K562 (cell line): ENCODE results near the gene HOXB3. TPM values are rescaled to one million over a fixed set of nuclear protein-coding genes. Genes with fewer than 3 reads are reported as not detected.

ENCODE experiments used
- BDP1 ChIP-seq: IDR thresholded peaks from 3 replicates; pipeline ENCODE4 v1.6.1; 2011; ENCODE audit not compliant: insufficient read length, insufficient read depth
- HDAC2 ChIP-seq: fragments of 450-650 bp; IDR thresholded peaks from 2 replicates; pipeline ENCODE4 v1.6.1; 2016; ENCODE audit warnings: mild to moderate bottlenecking
- HNRNPUL1 ChIP-seq: fragments of 200-400 bp; formaldehyde crosslinking; IDR thresholded peaks from 2 replicates; pipeline ENCODE4 v1.6.1; 2017; ENCODE audit warnings: low read length
- HSF4 ChIP-seq: fragments of 250-450 bp; sonication (Bioruptor Pico); IDR thresholded peaks from 2 replicates; pipeline ENCODE4 v2.1.2; 2022; ENCODE audit warnings: mild to moderate bottlenecking, moderate library complexity, borderline replicate concordance
- ILK ChIP-seq: fragments of 450-650 bp; IDR thresholded peaks from 2 replicates; pipeline ENCODE4 v1.6.1; 2016; ENCODE audit warnings: missing genetic modification characterization, low read depth, mild to moderate bottlenecking, missing compliant biosample characterization, moderate library complexity, borderline replicate concordance
- KAT8 ChIP-seq: fragments of 450-650 bp; IDR thresholded peaks from 2 replicates; pipeline ENCODE4 v1.6.1; 2016; ENCODE audit warnings: low read depth, mild to moderate bottlenecking
- MECOM ChIP-seq: fragments of 250-450 bp; sonication (Bioruptor Pico); IDR thresholded peaks from 2 replicates; pipeline ENCODE4 v1.8.0; 2022; ENCODE audit warnings: inconsistent platforms
- NFE2 ChIP-seq: IDR thresholded peaks from 2 replicates; pipeline ENCODE4 v1.6.1; 2014; ENCODE audit warnings: antibody characterized with exemption, low read depth
- NFYB ChIP-seq: IDR thresholded peaks from 2 replicates; pipeline ENCODE4 v1.6.1; 2011; ENCODE audit warnings: mild to moderate bottlenecking, moderate library complexity; ENCODE audit not compliant: insufficient read length; ENCODE audit errors: extremely low read depth
- NR4A1 ChIP-seq, 2 experiments: fragments of 250-450 bp in 1 of 2; fragments of 450-650 bp in 1 of 2; sonication (Bioruptor Pico) in 1 of 2; IDR thresholded peaks; 2 replicates each; pipeline versions ENCODE4 v1.4.0 to v1.6.1; 2016 to 2020; ENCODE audit warnings: mild to moderate bottlenecking in 2 of 2, missing compliant biosample characterization in 1 of 2, missing genetic modification characterization in 1 of 2, moderate library complexity in 1 of 2
- PHF8 ChIP-seq: fragments of 200-600 bp; sonication (generic); IDR thresholded peaks from 2 replicates; pipeline ENCODE4 v1.6.1; 2012; ENCODE audit warnings: mixed run types, mild to moderate bottlenecking, inconsistent platforms, low read length, moderate library complexity, borderline replicate concordance
- POLR2G ChIP-seq: fragments of 200-400 bp; formaldehyde crosslinking; IDR thresholded peaks from 2 replicates; pipeline ENCODE4 v1.6.1; 2017; ENCODE audit warnings: low read depth, mild to moderate bottlenecking, antibody characterized with exemption, low read length, moderate library complexity
- RFX5 ChIP-seq: IDR thresholded peaks from 2 replicates; pipeline ENCODE4 v1.6.1; 2011; ENCODE audit warnings: low read depth, mild to moderate bottlenecking, improper control_type of control experiment, low read length
- SPI1 ChIP-seq: IDR thresholded peaks from 2 replicates; pipeline ENCODE4 v1.6.1; 2011; ENCODE audit warnings: low read depth, low read length, control low read depth, borderline replicate concordance
- SRSF9 ChIP-seq: fragments of 200-400 bp; formaldehyde crosslinking; IDR thresholded peaks from 2 replicates; pipeline ENCODE4 v1.6.1; 2017; ENCODE audit warnings: low read depth, low read length, borderline replicate concordance
- ZBTB17 ChIP-seq: fragments of 450-650 bp; formaldehyde crosslinking; IDR thresholded peaks from 2 replicates; pipeline ENCODE4 v1.4.0; 2020; ENCODE audit warnings: mild to moderate bottlenecking
- ZFP1 ChIP-seq: fragments of 450-650 bp; formaldehyde crosslinking; IDR thresholded peaks from 2 replicates; pipeline ENCODE4 v1.4.0; 2020; ENCODE audit warnings: mild to moderate bottlenecking, mixed read lengths
- ZNF165 ChIP-seq: fragments of 250-450 bp; sonication (Bioruptor Pico); IDR thresholded peaks from 2 replicates; pipeline ENCODE4 v1.4.0; 2020; ENCODE audit warnings: borderline replicate concordance
- ZNF79 ChIP-seq: fragments of 250-450 bp; sonication (Bioruptor Pico); IDR thresholded peaks from 2 replicates; pipeline ENCODE4 v1.4.0; 2020; ENCODE audit warnings: low read depth, mild to moderate bottlenecking, moderate library complexity
- polyA plus RNA-seq, 8 experiments: library from polyadenylated mRNA; depleted of rRNA in 4 of 8; stranded (reverse) in 5 of 8; unstranded in 3 of 8; fragments of >200 nt; fragmentation: Nextera tagmentation in 2 of 8; fragmentation: Illumina TruSeq in 1 of 8; extraction: Ambion mirVana in 2 of 8; extraction: Trizol in 1 of 8; gene quantifications; 2 replicates each; pipeline versions ENCODE4 v1.2.1 to v1.2.3, GENCODE V29; 2011 to 2014; ENCODE audit warnings: inconsistent platforms in 1 of 8, missing spikeins in 1 of 8
- total RNA-seq, 7 experiments: library from RNA; depleted of rRNA in 6 of 7; stranded (reverse); fragments of >200 nt in 6 of 7; fragmentation: Illumina TruSeq in 2 of 7; extraction: Trizol in 2 of 7; gene quantifications; 2 replicates each; pipeline versions ENCODE4 v1.2.1 to v1.2.3, GENCODE V29; 2011 to 2021; ENCODE audit warnings: low replicate concordance in 1 of 7
- TF ChIP-seq, protein P1 (sequence below): fragments of 450-650 bp; formaldehyde crosslinking; IDR thresholded peaks from 2 replicates; pipeline ENCODE4 v1.4.0; 2020; ENCODE audit warnings: mild to moderate bottlenecking, moderate library complexity
- TF ChIP-seq, protein P2 (sequence below): fragments of 450-650 bp; IDR thresholded peaks from 2 replicates; pipeline ENCODE4 v1.7.1; 2018; ENCODE audit warnings: mild to moderate bottlenecking, low read depth; ENCODE audit not compliant: partially characterized antibody

The HOXB3 gene
- total and polyA plus RNA-seq, 9 of the 15 experiments (the other 6 are each of a cell fraction or from before 2014, with no cell fraction given), result 2.4 to 41.3 (median 20.2) TPM

DNA sequence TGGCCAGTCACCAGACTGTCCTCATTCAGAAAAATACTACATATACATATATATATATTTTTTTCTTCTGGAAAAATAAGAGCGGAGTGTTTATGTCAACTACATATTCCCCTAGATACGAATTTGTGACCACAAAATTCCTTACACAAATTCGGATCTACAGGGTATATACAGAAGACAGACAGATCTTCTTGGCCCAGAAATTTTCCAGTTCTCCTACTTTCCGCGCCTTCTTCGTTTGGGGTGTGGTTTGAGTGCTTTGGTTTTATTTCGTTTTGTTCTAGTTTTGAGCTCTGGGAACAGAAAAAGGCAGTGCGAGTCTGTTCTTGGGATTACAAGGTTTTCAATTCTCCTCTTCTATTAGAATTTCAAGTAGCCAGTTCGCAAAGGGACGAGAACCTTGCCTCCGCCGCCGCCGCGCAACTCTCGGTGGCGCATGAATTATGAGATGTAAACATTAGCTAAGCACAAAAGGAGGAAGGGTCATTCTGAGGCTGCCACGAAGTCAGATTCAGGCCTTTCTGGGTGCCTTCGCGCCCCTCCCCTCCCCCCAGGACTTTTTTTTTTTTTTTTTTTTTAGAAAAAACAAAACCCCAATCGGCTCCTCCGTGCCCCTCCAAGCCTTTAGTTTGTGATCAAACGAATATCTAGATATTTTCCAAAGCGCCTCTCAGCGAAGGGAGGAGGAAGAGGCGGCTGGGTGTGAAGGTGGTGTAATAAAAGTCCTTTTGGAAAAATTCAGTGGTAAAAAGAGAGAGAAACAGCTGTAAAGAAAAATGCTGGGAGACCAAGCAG lies 10.1 kb downstream of the HOXB3 start (continued):
- TF ChIP-seq NFYB (no peak), MECOM (no peak), RFX5 (no peak), SRSF9 (no peak), POLR2G (peak; percentile 56), NR4A1 (CRISPR knock-in tag; IDR thresholded peaks at IDR 0.05) (no peak), NR4A1 (tag; IDR thresholded peaks at IDR 0.05) (no peak), HDAC2 (no peak), NFE2 (no peak), ZFP1 (CRISPR knock-in tag) (no peak), BDP1 (no peak), ZNF165 (CRISPR knock-in tag) (no peak), HSF4 (CRISPR knock-in tag) (no peak), PHF8 (peak; percentile 24; the same call in 1 of the 2 replicates), KAT8 (no peak), HNRNPUL1 (no peak), SPI1 (peak; percentile 58; the same call in 1 of the 2 replicates), ILK (tag) (no peak), ZBTB17 (CRISPR knock-in tag) (0 out of 2 replicates have a peak, but pooled peaks have one; percentile 29), ZNF79 (CRISPR knock-in tag) (no peak)
- TF ChIP-seq, protein P1, sequence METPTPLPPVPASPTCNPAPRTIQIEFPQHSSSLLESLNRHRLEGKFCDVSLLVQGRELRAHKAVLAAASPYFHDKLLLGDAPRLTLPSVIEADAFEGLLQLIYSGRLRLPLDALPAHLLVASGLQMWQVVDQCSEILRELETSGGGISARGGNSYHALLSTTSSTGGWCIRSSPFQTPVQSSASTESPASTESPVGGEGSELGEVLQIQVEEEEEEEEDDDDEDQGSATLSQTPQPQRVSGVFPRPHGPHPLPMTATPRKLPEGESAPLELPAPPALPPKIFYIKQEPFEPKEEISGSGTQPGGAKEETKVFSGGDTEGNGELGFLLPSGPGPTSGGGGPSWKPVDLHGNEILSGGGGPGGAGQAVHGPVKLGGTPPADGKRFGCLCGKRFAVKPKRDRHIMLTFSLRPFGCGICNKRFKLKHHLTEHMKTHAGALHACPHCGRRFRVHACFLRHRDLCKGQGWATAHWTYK (CRISPR knock-in tag), result no peak
- TF ChIP-seq, protein P2, sequence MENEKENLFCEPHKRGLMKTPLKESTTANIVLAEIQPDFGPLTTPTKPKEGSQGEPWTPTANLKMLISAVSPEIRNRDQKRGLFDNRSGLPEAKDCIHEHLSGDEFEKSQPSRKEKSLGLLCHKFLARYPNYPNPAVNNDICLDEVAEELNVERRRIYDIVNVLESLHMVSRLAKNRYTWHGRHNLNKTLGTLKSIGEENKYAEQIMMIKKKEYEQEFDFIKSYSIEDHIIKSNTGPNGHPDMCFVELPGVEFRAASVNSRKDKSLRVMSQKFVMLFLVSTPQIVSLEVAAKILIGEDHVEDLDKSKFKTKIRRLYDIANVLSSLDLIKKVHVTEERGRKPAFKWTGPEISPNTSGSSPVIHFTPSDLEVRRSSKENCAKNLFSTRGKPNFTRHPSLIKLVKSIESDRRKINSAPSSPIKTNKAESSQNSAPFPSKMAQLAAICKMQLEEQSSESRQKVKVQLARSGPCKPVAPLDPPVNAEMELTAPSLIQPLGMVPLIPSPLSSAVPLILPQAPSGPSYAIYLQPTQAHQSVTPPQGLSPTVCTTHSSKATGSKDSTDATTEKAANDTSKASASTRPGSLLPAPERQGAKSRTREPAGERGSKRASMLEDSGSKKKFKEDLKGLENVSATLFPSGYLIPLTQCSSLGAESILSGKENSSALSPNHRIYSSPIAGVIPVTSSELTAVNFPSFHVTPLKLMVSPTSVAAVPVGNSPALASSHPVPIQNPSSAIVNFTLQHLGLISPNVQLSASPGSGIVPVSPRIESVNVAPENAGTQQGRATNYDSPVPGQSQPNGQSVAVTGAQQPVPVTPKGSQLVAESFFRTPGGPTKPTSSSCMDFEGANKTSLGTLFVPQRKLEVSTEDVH, result no peak
